Endothelial cell of umbilical vein (primary cell): ENCODE measurements around the gene LPA.

Experiments
- FOS ChIP-seq: IDR thresholded peaks from 2 replicates; pipeline ENCODE4 v1.6.1; 2011; ENCODE audit warnings: mild to moderate bottlenecking, low read length, moderate library complexity, borderline replicate concordance; ENCODE audit not compliant: insufficient read depth
- MYC ChIP-seq: IDR thresholded peaks from one replicate; pipeline ENCODE4 v1.6.1; 2011; ENCODE audit warnings: mild to moderate bottlenecking, low read depth, low read length
- POLR2A ChIP-seq: IDR thresholded peaks from 2 replicates; pipeline ENCODE4 v1.6.1; 2012; ENCODE audit warnings: low read depth, mild to moderate bottlenecking, control low read depth, low read length
- POLR2AphosphoS5 ChIP-seq: IDR thresholded peaks from 2 replicates; pipeline ENCODE4 v1.6.1; 2012; ENCODE audit warnings: low read depth, mild to moderate bottlenecking, control low read depth, low read length, moderate library complexity; ENCODE audit not compliant: insufficient read depth
- TF ChIP-seq, protein P1 (sequence below), 2 donors: IDR thresholded peaks; 1 replicate in 1 of 2; 2 replicates in 1 of 2; pipeline ENCODE4 v1.5.1; 2011; ENCODE audit warnings: low read length in 2 of 2, mild to moderate bottlenecking in 2 of 2, moderate library complexity in 2 of 2, control low read depth in 1 of 2, inconsistent platforms in 1 of 2, low read depth in 1 of 2; ENCODE audit not compliant: insufficient read depth in 1 of 2; ENCODE audit errors: extremely low read depth in 1 of 2
- TF ChIP-seq, protein P2 (sequence below): IDR thresholded peaks from 2 replicates; pipeline ENCODE4 v1.6.1; 2011; ENCODE audit not compliant: insufficient read depth, insufficient read length

DNA sequence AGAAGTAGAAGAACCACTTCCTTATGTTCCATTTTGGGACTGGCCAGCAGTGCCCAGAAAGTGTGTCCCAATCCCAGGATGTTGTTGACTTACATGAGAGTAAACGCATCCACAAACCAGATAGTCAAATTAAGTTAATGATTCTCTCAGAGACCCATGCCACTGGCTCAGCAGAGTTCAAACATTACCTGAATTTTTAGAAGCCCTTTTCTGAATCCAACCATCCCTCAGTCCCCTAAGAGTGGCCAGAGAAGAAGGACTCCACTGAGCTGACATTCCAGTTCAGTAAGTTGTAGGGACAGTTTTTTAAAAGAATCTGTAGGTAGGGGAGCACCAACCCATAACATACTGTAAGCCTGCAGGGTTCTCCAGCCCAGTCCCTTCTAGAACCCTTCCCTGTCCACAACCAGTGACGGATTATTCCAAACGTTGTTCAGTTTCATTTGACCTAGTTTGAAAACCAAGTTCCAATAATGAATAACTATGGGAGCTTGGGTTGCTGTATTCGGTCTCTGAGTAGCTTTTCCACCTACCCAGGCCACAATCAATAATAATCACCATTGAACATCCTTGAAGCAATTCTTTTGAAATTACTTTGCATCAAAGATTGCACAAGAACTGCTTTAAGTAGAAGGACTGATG is 153.0 kb downstream of the LPA start:
- TF ChIP-seq, protein P1, sequence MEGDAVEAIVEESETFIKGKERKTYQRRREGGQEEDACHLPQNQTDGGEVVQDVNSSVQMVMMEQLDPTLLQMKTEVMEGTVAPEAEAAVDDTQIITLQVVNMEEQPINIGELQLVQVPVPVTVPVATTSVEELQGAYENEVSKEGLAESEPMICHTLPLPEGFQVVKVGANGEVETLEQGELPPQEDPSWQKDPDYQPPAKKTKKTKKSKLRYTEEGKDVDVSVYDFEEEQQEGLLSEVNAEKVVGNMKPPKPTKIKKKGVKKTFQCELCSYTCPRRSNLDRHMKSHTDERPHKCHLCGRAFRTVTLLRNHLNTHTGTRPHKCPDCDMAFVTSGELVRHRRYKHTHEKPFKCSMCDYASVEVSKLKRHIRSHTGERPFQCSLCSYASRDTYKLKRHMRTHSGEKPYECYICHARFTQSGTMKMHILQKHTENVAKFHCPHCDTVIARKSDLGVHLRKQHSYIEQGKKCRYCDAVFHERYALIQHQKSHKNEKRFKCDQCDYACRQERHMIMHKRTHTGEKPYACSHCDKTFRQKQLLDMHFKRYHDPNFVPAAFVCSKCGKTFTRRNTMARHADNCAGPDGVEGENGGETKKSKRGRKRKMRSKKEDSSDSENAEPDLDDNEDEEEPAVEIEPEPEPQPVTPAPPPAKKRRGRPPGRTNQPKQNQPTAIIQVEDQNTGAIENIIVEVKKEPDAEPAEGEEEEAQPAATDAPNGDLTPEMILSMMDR (IDR thresholded peaks at IDR 0.05; ENCODE audit: extremely low read depth in 1 of 2, insufficient read depth in 1 of 2, low read depth in 1 of 2, low read length in 2 of 2), result no peak
- TF ChIP-seq POLR2A (no peak), MYC (no peak), POLR2AphosphoS5 (no peak), FOS (no peak)
- TF ChIP-seq, protein P2, sequence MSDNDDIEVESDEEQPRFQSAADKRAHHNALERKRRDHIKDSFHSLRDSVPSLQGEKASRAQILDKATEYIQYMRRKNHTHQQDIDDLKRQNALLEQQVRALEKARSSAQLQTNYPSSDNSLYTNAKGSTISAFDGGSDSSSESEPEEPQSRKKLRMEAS, result no peak
